Keratinocyte (primary cell): ENCODE measurements around the gene POPDC2.

Experiments used
- CTCF ChIP-seq, 3 experiments: IDR thresholded peaks in 1 of 3; conservative IDR thresholded peaks in 1 of 3; optimal IDR thresholded peaks in 1 of 3; 2 replicates in 2 of 3; 3 replicates in 1 of 3; pipeline versions ENCODE3 to v1.5.1; 2011; ENCODE audit warnings: low read length in 3 of 3, mild to moderate bottlenecking in 3 of 3, moderate library complexity in 2 of 3, control low read depth in 1 of 3, inconsistent platforms in 1 of 3; ENCODE audit not compliant: insufficient read depth in 2 of 3; ENCODE audit errors: extremely low read depth in 1 of 3
- EZH2 ChIP-seq: IDR thresholded peaks from one replicate; pipeline ENCODE4 v1.6.1; 2012; ENCODE audit warnings: inconsistent platforms, mild to moderate bottlenecking, low read length, moderate library complexity

GRCh38 chr3:119697394-119697793 is 37.0 kb upstream of the POPDC2 start:
- no peak for TF ChIP-seq CTCF (optimal IDR thresholded peaks at IDR 0.05 in 1 of 3, IDR thresholded peaks at IDR 0.05 in 1 of 3, conservative IDR thresholded peaks at IDR 0.05 in 1 of 3; ENCODE audit: extremely low read depth in 1 of 3, insufficient read depth in 2 of 3, low read length in 3 of 3)
- TF ChIP-seq EZH2, result no peak
